ENCODE measurements around the gene RBM15B.
A peak's percentile ranks its signal among the peaks of the same experiment; 100 is the strongest.

Gene RBM15B

DNA sequence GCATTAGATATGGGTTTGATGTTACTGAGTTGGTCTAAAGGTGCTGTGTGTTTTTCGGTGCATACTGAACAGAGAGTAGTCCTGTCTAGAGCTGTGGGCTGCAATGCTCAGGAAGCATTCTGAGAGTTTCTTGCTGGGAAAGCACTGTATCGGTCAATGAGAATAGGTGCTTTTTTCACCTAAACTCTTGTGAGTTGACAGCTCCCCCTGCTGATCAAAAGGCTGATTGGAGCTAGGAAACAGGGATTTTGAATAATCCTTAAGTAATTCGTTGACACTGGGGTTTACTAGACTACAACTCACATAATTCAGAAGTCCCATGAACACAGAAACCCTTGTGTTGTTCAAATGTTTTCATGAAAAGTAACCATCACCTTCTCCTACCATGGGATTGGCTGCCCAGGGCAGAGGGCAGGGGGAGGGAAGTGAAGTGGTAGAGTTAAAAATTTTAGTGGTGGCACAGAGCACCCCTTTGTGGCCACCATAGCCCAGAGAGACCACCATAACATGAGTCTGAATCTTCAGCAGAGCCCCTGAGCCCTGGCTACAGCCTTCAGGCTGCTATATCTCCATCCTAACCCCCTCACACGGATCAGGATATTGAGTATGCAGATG is 19.0 kb upstream of the RBM15B start:
- H3K4me1 ChIP-seq (ENCODE audit: insufficient read depth, poor library complexity, severe bottlenecking) = no peaks in the 10 kb centered on the region
- peak; percentile 18 for DNase-seq (ENCODE audit: low spot score)
- H3K9me3 ChIP-seq (ENCODE audit: severe bottlenecking) = no peaks in the 10 kb centered on the region
- peak; percentile 80 for TF ChIP-seq CTCF (IDR thresholded peaks at IDR 0.05; ENCODE audit: poor library complexity, severe bottlenecking)
- ATAC-seq (ENCODE audit: low read depth) = peak; percentile 66
- H3K4me3 ChIP-seq (ENCODE audit: severe bottlenecking) = no peak overlapping the region
- H3K27me3 ChIP-seq (ENCODE audit: insufficient read depth, poor library complexity, severe bottlenecking) = no peaks in the 10 kb centered on the region
- no peak overlapping the region for H3K27ac ChIP-seq (ENCODE audit: poor library complexity, severe bottlenecking)
- no peaks in the 10 kb centered on the region for H3K36me3 ChIP-seq (ENCODE audit: low read depth)

- DNase-seq (ENCODE audit: low spot score) (peak; percentile 32), ATAC-seq (ENCODE audit: low read depth) (no peak)
- TF ChIP-seq CTCF (IDR thresholded peaks at IDR 0.05; ENCODE audit: poor library complexity, severe bottlenecking) = no peak
- Histone ChIP-seq H3K4me1 (ENCODE audit: insufficient read depth, poor library complexity, severe bottlenecking) (no peaks in the 10 kb centered on the region), H3K4me3 (ENCODE audit: severe bottlenecking) (no peak overlapping the region), H3K36me3 (ENCODE audit: low read depth) (no peaks in the 10 kb centered on the region), H3K27me3 (ENCODE audit: insufficient read depth, poor library complexity, severe bottlenecking) (no peaks in the 10 kb centered on the region), H3K27ac (ENCODE audit: poor library complexity, severe bottlenecking) (no peak overlapping the region), H3K9me3 (ENCODE audit: severe bottlenecking) (no peaks in the 10 kb centered on the region)
These were observed 17.2 kb upstream of the RBM15B start for GRCh38 chr3:51373658-51374421.

DNA sequence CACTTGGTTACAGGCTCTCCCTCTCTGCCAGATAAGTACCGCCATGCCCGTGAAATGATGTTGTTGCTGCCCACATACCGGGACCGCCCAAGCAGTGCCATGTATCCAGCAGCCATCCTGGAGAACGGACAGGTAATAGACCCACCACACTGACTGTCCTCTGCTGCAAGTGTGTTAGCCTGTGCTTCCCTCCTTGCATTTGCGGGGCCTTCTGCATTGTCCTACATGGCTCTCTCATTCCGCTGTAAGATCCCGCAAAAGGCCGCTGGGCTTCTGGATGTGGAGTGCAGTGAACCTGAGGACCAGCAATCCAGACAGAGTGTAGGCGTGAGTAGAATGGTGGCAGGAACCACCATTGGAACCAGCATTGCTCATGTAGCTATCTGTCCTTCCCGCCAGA is 16.6 kb upstream of the RBM15B start:
- no peaks in the 10 kb centered on the region for H3K27me3 ChIP-seq (ENCODE audit: insufficient read depth, poor library complexity, severe bottlenecking)

GRCh38 chr3:51375136-51375535 is 15.9 kb upstream of the RBM15B start:
- no peaks in the 10 kb centered on the region for H3K4me1 ChIP-seq (ENCODE audit: insufficient read depth, poor library complexity, severe bottlenecking)
- H3K27ac ChIP-seq (ENCODE audit: poor library complexity, severe bottlenecking) = no peak overlapping the region
- H3K36me3 ChIP-seq (ENCODE audit: low read depth) = no peaks in the 10 kb centered on the region
- DNase-seq (ENCODE audit: low spot score) (peak; percentile 6), ATAC-seq (ENCODE audit: low read depth) (no peak)
- no peak for TF ChIP-seq CTCF (IDR thresholded peaks at IDR 0.05; ENCODE audit: poor library complexity, severe bottlenecking)
- H3K9me3 ChIP-seq (ENCODE audit: severe bottlenecking) = no peaks in the 10 kb centered on the region
- H3K4me3 ChIP-seq (ENCODE audit: severe bottlenecking) = no peak overlapping the region
- no peaks in the 10 kb centered on the region for H3K27me3 ChIP-seq (ENCODE audit: insufficient read depth, poor library complexity, severe bottlenecking)

More for the DNA sequence above, 16.6 kb upstream of the RBM15B start:
- no peak for TF ChIP-seq CTCF (IDR thresholded peaks at IDR 0.05; ENCODE audit: poor library complexity, severe bottlenecking)
- DNase-seq (ENCODE audit: low spot score) (peak; percentile 21), ATAC-seq (ENCODE audit: low read depth) (no peak)
- Histone ChIP-seq H3K9me3 (ENCODE audit: severe bottlenecking) (no peaks in the 10 kb centered on the region), H3K27ac (ENCODE audit: poor library complexity, severe bottlenecking) (no peak overlapping the region), H3K4me3 (ENCODE audit: severe bottlenecking) (no peak overlapping the region), H3K4me1 (ENCODE audit: insufficient read depth, poor library complexity, severe bottlenecking) (no peaks in the 10 kb centered on the region), H3K36me3 (ENCODE audit: low read depth) (no peaks in the 10 kb centered on the region)

GRCh38 chr3:51375571-51375970 is 15.5 kb upstream of the RBM15B start:
- TF ChIP-seq CTCF (IDR thresholded peaks at IDR 0.05; ENCODE audit: poor library complexity, severe bottlenecking) = no peak
- ATAC-seq (ENCODE audit: low read depth) = no peak
- Histone ChIP-seq H3K4me3 (ENCODE audit: severe bottlenecking) (no peak overlapping the region), H3K27me3 (ENCODE audit: insufficient read depth, poor library complexity, severe bottlenecking) (no peaks in the 10 kb centered on the region), H3K27ac (ENCODE audit: poor library complexity, severe bottlenecking) (no peak overlapping the region), H3K4me1 (ENCODE audit: insufficient read depth, poor library complexity, severe bottlenecking) (no peaks in the 10 kb centered on the region), H3K36me3 (ENCODE audit: low read depth) (no peaks in the 10 kb centered on the region), H3K9me3 (ENCODE audit: severe bottlenecking) (no peaks in the 10 kb centered on the region)
- peak; percentile 15 for DNase-seq (ENCODE audit: low spot score)

Data from RWPE2 (cell line).